Liver (tissue), 9 donors: ENCODE data around the gene RERE. TPM values are rescaled to one million over a fixed set of nuclear protein-coding genes. Genes with fewer than 3 reads are reported as not detected.
A peak's percentile ranks its signal among the peaks of the same experiment; 100 is the strongest.

Source experiments
- DNase-seq: peaks from one replicate; pipeline ENCODE4 v3.0.0-alpha.2; 2017; ENCODE audit warnings: low spot score
- H3K27ac ChIP-seq, 2 donors: one replicate each; pipeline ENCODE4 v1.7.0; 2013; ENCODE audit warnings: inconsistent platforms in 2 of 2, low read length in 2 of 2, control low read depth in 1 of 2, low read depth in 1 of 2, mild to moderate bottlenecking in 1 of 2
- H3K27me3 ChIP-seq, 4 donors: one replicate each; pipeline versions ENCODE4 v1.6.1 to v1.7.0; 2013; ENCODE audit warnings: low read length in 3 of 4, inconsistent platforms in 1 of 4, mild to moderate bottlenecking in 1 of 4, moderate library complexity in 1 of 4; ENCODE audit not compliant: control insufficient read depth in 4 of 4, insufficient read depth in 4 of 4
- H3K36me3 ChIP-seq, 4 donors: one replicate each; pipeline versions ENCODE4 v1.6.1 to v1.7.0; 2013; ENCODE audit warnings: low read length in 3 of 4, mild to moderate bottlenecking in 3 of 4, low read depth in 1 of 4, moderate library complexity in 1 of 4; ENCODE audit not compliant: control insufficient read depth in 4 of 4, insufficient read depth in 3 of 4
- H3K4me1 ChIP-seq, 4 donors: one replicate each; pipeline versions ENCODE4 v1.6.1 to v1.7.0; 2013; ENCODE audit warnings: low read length in 3 of 4, mild to moderate bottlenecking in 3 of 4, moderate library complexity in 1 of 4; ENCODE audit not compliant: control insufficient read depth in 4 of 4, insufficient read depth in 4 of 4
- H3K4me3 ChIP-seq, 3 donors: one replicate each; pipeline versions ENCODE4 v1.6.1 to v1.7.0; 2013; ENCODE audit warnings: low read length in 3 of 3, control low read depth in 1 of 3, low read depth in 1 of 3, mild to moderate bottlenecking in 1 of 3
- H3K9ac ChIP-seq, 2 donors: one replicate each; pipeline ENCODE4 v1.7.0; 2013; ENCODE audit warnings: low read length in 2 of 2, mild to moderate bottlenecking in 2 of 2, moderate library complexity in 2 of 2, control low read depth in 1 of 2, low read depth in 1 of 2
- H3K9me3 ChIP-seq, 4 donors: one replicate each; pipeline versions ENCODE4 v1.6.1 to v1.7.0; 2013; ENCODE audit warnings: low read length in 3 of 4; ENCODE audit not compliant: control insufficient read depth in 4 of 4
- EGR1 ChIP-seq, 2 donors: IDR thresholded peaks; 2 replicates each; pipeline ENCODE4 v1.6.1; 2016 to 2018; ENCODE audit warnings: antibody characterized with exemption in 2 of 2, low read depth in 2 of 2
- FOXA1 ChIP-seq: IDR thresholded peaks from 2 replicates; pipeline ENCODE4 v1.6.1; 2016; ENCODE audit warnings: antibody characterized with exemption
- FOXA2 ChIP-seq: IDR thresholded peaks from 2 replicates; pipeline ENCODE4 v1.6.1; 2016; ENCODE audit warnings: antibody characterized with exemption
- GABPA ChIP-seq, 2 donors: IDR thresholded peaks in 1 of 2; conservative IDR thresholded peaks in 1 of 2; 2 replicates each; pipeline ENCODE4 v1.6.1; 2016; ENCODE audit warnings: antibody characterized with exemption in 2 of 2, mild to moderate bottlenecking in 1 of 2, moderate library complexity in 1 of 2
- HNF4A ChIP-seq, 2 donors: conservative IDR thresholded peaks; 2 replicates each; pipeline ENCODE4 v1.6.1; 2016; ENCODE audit warnings: antibody characterized with exemption in 2 of 2, mild to moderate bottlenecking in 2 of 2
- HNF4G ChIP-seq: IDR thresholded peaks from 2 replicates; pipeline ENCODE4 v1.6.1; 2016; ENCODE audit warnings: antibody characterized with exemption
- JUND ChIP-seq, 2 donors: IDR thresholded peaks; 2 replicates each; pipeline ENCODE4 v1.6.1; 2016; ENCODE audit warnings: antibody characterized with exemption in 2 of 2
- MAX ChIP-seq: IDR thresholded peaks from 2 replicates; pipeline ENCODE4 v1.6.1; 2016; ENCODE audit warnings: antibody characterized with exemption
- NR2F2 ChIP-seq: IDR thresholded peaks from 2 replicates; pipeline ENCODE4 v1.6.1; 2016; ENCODE audit warnings: antibody characterized with exemption
- RAD21 ChIP-seq, 2 donors: IDR thresholded peaks; 2 replicates each; pipeline ENCODE4 v1.6.1; 2016; ENCODE audit warnings: antibody characterized with exemption in 2 of 2, mild to moderate bottlenecking in 2 of 2
- REST ChIP-seq: IDR thresholded peaks from 2 replicates; pipeline ENCODE4 v1.6.1; 2016; ENCODE audit warnings: antibody characterized with exemption, mild to moderate bottlenecking
- RXRA ChIP-seq, 2 donors: IDR thresholded peaks; 2 replicates each; pipeline ENCODE4 v1.6.1; 2017 to 2018; ENCODE audit warnings: antibody characterized with exemption in 2 of 2, mild to moderate bottlenecking in 1 of 2
- SP1 ChIP-seq: IDR thresholded peaks from 2 replicates; pipeline ENCODE4 v1.6.1; 2018; ENCODE audit warnings: antibody characterized with exemption, mild to moderate bottlenecking
- TAF1 ChIP-seq: conservative IDR thresholded peaks from 2 replicates; pipeline ENCODE4 v1.6.1; 2016; ENCODE audit warnings: antibody characterized with exemption, mild to moderate bottlenecking
- YY1 ChIP-seq: IDR thresholded peaks from 2 replicates; pipeline ENCODE4 v1.6.1; 2016; ENCODE audit warnings: antibody characterized with exemption, mild to moderate bottlenecking
- ZBTB33 ChIP-seq: IDR thresholded peaks from 2 replicates; pipeline ENCODE4 v1.6.1; 2016; ENCODE audit warnings: antibody characterized with exemption
- WGBS: extraction: QIAGEN DNeasy Blood & Tissue Kit; methylation state at CpG from one replicate; pipeline ENCODE4 v1.1.7; 2013; 5-methylcytosine and 5-hydroxymethylcytosine counted together
- polyA plus RNA-seq, 2 donors: library from polyadenylated mRNA; stranded (reverse) in 1 of 2; unstranded in 1 of 2; fragments of 200-250 nt in 1 of 2; fragments of >200 nt in 1 of 2; fragmentation: Nextera tagmentation in 1 of 2; extraction: Ambion mirVana in 1 of 2; gene quantifications; one replicate each; pipeline versions ENCODE4 v1.2.1 to v1.2.3, GENCODE V29; 2013 to 2015
- total RNA-seq, 2 donors: library from RNA; depleted of rRNA; stranded (reverse); fragments of >200 nt; gene quantifications; one replicate each; pipeline ENCODE4 v1.2.3, GENCODE V29; 2014
- TF ChIP-seq, protein P1 (sequence below): IDR thresholded peaks from 2 replicates; pipeline ENCODE4 v1.6.1; 2016; ENCODE audit warnings: antibody characterized with exemption
- TF ChIP-seq, protein P2 (sequence below): fragments of 150-350 bp; IDR thresholded peaks from 2 replicates; pipeline ENCODE4 v1.5.1; 2017; ENCODE audit warnings: improper control_type of control experiment, low read depth, low read length; ENCODE audit not compliant: missing input control
- donor health status: healthy.
- donor health status: healthy.
- donor health status: healthy.
- donor health status: healthy.
- donor health status: healthy.

Gene RERE
- total and polyA plus RNA-seq, 4 donors = 9.8 to 49.1 (median 24.8) TPM

DNA sequence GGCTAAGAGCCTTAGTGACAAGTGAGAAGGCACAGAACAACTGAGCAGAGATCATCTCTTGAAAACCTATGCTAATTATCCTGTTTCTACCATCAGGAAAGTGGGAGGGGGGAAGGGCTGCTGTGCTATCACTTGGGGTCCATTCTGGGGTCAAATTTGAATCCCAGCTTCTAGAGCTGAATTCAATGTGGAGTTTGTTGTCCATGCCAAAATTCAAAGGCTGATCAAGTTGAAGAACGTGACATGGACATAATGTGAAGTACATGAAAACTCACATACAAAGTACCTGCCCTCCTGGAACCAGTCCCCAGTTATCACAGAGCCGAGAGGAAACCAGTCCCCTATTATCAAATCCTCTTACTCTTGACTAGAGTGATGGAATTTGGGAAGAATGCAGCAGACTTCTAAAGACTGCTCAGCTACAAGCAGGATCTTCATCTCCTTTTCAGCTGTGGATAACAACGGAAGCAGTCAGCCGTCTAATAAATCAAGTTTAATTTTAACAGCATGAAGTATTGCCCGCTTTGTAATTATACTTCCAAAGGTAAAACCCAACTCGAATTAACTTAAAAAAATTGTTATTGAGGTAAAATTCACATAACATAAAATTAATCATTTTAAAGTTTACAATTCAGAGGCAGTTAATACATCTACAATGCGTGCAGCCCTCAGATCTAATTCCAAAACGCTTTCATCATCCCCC lies 421.2 kb downstream of the RERE start:
- WGBS = 73% methylated on average over 8 of the region's 8 CpGs
- no peak for TF ChIP-seq MAX
- TF ChIP-seq RAD21 (IDR thresholded peaks at IDR 0.05) = no peak
- no peak for TF ChIP-seq TAF1
- no peak for TF ChIP-seq EGR1 (IDR thresholded peaks at IDR 0.05; ENCODE audit: low read depth in 2 of 2)
- TF ChIP-seq FOXA1 = no peak
- no peak for TF ChIP-seq GABPA (IDR thresholded peaks at IDR 0.05 in 1 of 2, conservative IDR thresholded peaks at IDR 0.05 in 1 of 2)
- TF ChIP-seq RXRA (IDR thresholded peaks at IDR 0.05) = no peak
- TF ChIP-seq FOXA2 = no peak
- no peak for TF ChIP-seq HNF4A (conservative IDR thresholded peaks at IDR 0.05)
- TF ChIP-seq YY1 = no peak
- no peak for TF ChIP-seq REST
- no peak for TF ChIP-seq HNF4G
- TF ChIP-seq NR2F2 = no peak
- no peak for TF ChIP-seq JUND (IDR thresholded peaks at IDR 0.05)
- no peak for TF ChIP-seq ZBTB33
- TF ChIP-seq, protein P1, sequence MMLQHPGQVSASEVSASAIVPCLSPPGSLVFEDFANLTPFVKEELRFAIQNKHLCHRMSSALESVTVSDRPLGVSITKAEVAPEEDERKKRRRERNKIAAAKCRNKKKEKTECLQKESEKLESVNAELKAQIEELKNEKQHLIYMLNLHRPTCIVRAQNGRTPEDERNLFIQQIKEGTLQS = no peak
- TF ChIP-seq SP1 = no peak
- TF ChIP-seq, protein P2, sequence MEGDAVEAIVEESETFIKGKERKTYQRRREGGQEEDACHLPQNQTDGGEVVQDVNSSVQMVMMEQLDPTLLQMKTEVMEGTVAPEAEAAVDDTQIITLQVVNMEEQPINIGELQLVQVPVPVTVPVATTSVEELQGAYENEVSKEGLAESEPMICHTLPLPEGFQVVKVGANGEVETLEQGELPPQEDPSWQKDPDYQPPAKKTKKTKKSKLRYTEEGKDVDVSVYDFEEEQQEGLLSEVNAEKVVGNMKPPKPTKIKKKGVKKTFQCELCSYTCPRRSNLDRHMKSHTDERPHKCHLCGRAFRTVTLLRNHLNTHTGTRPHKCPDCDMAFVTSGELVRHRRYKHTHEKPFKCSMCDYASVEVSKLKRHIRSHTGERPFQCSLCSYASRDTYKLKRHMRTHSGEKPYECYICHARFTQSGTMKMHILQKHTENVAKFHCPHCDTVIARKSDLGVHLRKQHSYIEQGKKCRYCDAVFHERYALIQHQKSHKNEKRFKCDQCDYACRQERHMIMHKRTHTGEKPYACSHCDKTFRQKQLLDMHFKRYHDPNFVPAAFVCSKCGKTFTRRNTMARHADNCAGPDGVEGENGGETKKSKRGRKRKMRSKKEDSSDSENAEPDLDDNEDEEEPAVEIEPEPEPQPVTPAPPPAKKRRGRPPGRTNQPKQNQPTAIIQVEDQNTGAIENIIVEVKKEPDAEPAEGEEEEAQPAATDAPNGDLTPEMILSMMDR = no peak
- Histone ChIP-seq H3K4me1 (peaks cover 0 to 28% (median 19%) of the 10 kb centered on the region in 4 donors), H3K4me3 (no peak overlapping the region), H3K27me3 (no peaks in the 10 kb centered on the region), H3K36me3 (peaks cover 0 to 12% (median 5%) of the 10 kb centered on the region in 4 donors), H3K27ac (peak overlapping the region; percentile 14 to 63), H3K9me3 (no peaks in the 10 kb centered on the region), H3K9ac (no peak overlapping the region)
- no peak for DNase-seq
